Transverse colon (tissue), 3 donors: ENCODE data around the gene MTA2.
"Not testable (repeated sequence)": the region's sequence is repeated elsewhere in the genome, so short reads cannot be mapped to it uniquely, and the experiment has no call there.

Source experiments
- POLR2A ChIP-seq: fragments of 450-650 bp; IDR thresholded peaks from one replicate; pipeline ENCODE4 v1.6.1; 2016; ENCODE audit warnings: antibody characterized with exemption, mild to moderate bottlenecking, moderate library complexity
- TF ChIP-seq, protein P1 (sequence below), 5 experiments: fragments of 200-600 bp in 3 of 5; fragments of 450-650 bp in 2 of 5; sonication (generic) in 3 of 5; IDR thresholded peaks; 1 replicate in 2 of 5; 2 replicates in 3 of 5; pipeline ENCODE4 v1.5.1; 2016 to 2017; ENCODE audit warnings: antibody characterized with exemption in 5 of 5, inconsistent platforms in 3 of 5, mild to moderate bottlenecking in 2 of 5, moderate library complexity in 1 of 5

DNA sequence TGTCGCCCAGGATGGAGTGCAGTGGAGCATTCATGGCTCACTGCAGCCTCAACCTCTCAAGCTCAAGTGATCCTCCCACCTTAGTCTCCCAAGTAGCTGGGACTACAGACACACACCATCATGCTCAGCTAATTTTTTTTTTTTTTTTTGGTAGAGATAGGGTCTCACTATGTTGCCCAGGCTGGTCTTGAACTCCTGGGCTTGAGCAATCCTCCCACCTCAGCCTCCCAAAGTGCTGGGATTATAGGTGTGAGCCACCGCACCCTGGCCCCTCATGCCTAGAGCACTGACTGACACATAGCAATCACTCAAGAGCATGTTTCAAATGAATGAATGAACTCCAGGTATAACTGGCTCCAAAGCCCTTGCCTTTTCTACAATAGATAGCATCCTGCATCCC lies 51.2 kb downstream of the MTA2 start:
- TF ChIP-seq, protein P1, sequence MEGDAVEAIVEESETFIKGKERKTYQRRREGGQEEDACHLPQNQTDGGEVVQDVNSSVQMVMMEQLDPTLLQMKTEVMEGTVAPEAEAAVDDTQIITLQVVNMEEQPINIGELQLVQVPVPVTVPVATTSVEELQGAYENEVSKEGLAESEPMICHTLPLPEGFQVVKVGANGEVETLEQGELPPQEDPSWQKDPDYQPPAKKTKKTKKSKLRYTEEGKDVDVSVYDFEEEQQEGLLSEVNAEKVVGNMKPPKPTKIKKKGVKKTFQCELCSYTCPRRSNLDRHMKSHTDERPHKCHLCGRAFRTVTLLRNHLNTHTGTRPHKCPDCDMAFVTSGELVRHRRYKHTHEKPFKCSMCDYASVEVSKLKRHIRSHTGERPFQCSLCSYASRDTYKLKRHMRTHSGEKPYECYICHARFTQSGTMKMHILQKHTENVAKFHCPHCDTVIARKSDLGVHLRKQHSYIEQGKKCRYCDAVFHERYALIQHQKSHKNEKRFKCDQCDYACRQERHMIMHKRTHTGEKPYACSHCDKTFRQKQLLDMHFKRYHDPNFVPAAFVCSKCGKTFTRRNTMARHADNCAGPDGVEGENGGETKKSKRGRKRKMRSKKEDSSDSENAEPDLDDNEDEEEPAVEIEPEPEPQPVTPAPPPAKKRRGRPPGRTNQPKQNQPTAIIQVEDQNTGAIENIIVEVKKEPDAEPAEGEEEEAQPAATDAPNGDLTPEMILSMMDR (IDR thresholded peaks at IDR 0.05) = not testable (repeated sequence)
- not testable (repeated sequence) for TF ChIP-seq POLR2A
